COLO829 (cell line): ENCODE measurements around the gene VPS35L.

Source experiments
- DNase-seq: peaks from one replicate; pipeline ENCODE4 v3.0.0; 2012; ENCODE audit warnings: low spot score

VPS35L gene

DNA sequence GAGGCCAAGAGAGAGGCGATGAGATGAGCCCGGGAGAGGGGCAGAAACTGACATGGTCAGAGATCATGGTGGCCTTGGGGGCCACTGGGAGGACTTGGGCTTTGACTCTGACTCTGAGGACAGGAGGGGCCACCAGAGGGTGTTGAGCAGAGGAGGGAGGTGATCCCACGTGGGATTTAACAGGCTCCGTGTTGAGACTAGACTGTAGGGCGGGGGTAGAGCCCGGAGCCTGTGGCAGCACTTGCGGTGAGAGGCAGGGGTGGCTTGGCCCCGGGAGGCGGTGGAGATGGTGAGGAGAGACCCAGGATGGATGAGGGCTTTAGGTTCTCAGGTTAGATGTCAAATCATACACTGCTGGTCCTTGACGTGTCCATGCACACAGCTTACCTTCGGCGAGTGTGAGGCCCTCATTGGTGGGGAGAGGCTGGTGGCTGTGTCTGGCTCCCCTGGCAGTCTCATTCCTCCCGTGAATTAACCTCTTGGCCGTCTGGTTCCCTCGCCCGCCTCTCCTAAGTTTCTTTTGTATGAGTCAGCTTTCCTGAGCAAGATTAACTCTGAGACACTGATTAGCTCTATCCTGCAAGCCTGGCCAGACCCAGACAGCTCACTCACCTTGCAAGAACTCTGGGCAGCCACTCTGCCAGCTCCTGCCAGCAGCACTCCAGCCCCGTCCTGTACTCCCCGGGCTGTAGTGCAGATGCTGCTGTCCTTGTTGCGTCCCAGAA, 39.7 kb downstream of the VPS35L start:
- no peak for DNase-seq

DNA sequence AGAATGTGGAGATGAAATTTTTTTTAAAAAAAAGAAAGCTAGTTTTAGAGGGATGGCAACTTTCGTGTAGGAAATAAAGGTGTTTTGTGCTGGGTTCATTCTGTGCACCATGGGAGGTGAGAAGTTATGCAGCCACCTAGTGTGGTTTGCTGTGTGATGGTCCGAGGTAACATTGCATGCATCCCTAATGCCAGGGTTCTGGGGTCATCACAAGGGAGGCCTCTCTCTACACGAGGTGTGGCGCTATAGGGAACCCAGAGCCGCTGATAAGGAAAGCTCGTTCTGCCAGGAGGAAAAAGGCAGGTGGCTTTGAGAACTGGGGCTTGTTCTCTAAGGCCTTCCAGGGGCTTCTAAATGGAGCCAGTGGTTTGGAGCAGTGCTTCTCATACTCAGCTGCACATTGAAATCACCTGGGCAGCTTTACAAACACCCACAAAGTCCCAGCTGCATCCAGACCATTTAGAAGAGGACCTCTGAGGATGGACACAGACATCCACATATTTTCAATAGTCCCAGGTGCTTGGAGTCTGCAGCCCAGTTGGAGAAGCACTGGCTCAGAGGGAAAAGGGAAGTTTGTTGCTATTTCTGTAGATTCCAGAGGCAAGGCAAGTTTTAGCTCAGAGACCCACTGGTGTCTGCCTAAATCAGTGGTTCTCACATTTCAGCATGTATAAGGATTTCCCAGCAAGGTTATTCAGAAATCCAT, 43.5 kb downstream of the VPS35L start:
- DNase-seq, result no peak

DNA sequence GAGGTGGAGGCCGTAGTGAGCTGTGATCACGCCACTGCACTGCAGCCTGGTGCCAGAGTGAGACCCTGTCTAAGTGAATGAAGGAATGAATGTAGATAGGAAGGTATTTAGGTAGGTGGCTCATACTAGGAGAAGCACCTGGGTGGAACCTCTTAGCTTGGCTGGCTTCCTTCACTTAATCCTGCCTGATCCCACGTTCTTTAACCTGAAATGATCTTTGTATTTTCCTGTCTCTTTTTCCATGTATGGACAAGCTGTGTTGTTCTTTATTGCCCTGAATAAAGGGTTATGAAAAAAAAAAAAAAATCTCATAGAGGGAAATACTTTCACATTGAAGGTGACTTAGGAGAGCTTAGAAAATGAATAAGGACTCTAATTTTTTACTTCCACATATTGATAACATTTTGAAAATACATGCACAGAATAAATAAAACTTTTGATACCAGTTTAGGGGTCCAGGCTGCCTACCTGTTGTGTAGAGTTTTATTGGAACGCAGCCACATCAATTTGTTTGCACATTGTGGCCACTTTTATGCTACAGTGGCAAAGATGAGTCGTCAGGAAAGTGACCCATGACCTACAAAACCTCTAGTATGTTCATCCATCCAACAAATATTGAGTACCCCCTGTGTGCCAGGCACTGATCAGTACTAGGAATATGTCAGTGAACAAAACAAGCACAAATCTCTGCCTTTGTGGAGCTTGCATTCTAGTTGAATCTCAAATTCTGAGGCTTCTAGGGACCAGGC, 44.6 kb downstream of the VPS35L start:
- DNase-seq, result no peak

DNA sequence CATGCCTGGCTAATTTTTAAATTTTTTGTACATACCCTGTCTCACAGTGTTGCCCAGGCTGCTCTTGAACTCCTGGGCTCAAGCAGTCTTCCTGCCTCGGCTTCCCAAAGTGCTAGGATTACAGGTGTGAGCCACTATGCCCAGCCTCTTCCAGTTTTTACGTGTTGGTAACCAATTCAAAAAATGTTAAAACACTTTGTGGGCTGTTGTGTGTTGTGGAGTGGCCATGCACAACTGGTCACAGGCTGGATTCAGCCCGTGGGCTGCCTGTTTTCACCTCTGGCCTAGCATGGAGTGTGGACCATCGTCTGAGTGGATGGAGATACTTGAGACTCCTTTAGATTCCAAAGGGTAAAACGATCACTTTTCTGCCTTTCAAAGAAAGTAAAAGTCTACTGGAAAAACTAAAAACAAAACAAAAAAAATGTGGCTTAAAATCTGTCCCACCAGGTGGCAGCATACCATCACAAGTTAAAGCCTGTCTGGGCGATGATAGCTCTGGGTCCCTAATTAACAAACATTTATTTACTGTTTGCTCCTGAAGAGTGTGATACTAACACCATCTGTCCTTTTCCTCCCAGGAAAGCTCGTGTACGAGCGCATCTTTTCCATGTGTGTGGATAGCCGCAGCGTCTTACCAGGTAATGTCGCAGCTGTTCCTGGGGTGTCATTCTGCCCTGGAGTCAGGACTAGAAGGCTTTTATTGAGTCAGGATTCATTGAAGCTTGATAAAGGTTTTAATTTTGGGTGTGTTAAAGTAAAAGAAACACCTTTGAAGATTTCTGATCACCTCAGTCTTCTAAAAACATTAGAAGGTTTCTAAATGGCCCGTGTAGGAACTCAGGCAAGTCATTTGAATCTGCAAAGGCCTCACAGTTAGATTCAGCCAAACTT, 45.8 kb downstream of the VPS35L start:
- DNase-seq, result peak; percentile 40

DNA sequence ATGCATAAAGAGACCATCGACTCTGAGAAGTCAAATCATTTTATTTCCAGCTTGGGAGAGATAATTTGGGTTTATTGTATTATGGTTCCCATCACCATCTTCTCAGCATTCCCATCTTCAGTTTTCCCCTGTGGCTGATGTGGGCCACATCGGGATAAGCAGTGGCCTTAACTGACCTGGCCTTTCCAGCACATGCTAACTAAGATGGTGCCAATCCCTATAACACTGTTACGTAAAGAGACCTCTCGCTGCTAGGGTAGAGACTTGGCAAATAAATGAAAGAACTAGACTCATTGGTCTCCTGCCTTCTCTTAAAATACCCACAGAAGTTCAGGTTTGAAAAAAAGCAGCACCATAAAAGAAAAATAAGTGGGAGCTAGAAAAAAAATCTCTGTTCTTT, 49.4 kb downstream of the VPS35L start:
- no peak for DNase-seq

DNA sequence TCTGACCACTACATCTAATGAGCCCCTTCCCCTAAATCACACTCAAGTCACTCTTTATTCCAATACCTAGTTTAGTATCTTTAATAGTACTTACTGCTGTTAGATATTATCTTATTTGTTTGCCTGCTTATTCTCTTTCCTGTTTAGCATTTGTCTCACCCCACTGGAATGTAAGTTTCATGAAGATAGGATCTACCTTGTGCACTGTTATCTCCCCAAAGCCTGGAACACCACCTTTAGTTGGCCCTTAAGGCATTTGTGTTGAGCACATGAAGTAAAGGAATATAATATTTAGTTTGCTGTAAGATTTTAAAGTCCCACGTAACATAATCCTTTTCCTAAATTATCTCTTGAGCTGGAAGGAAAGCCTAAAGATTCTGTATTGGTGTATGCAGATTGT, 50.2 kb downstream of the VPS35L start:
- DNase-seq, result no peak

DNA sequence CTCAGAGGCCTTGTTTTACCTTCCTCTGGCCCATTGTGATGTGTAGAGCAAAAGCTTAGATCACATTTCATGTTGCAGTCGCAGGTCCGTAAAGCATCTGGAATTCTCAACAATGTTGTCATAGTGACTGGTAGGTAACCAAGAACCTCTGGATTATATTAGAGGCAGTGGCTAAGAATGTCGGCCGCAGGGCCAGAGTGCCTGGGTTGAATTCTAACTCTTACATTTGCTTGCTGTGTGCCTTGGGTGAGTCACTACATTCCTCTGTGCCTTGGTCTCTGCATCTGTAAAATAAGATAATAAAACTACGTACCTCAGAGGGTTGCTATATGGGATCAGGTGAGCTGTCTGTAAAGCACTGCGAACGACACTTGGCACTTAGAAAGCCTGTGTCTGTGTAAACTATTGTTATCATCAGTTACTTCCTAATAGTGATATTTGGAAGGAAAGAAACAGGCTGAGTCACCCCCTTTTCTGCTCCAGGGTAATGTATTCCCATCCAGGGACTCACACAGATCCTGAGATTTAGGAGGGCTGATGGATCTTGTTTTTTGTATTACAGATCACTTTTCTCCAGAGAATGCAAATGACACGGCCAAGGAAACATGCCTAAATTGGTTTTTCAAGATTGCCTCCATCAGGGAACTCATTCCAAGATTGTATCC, 52.2 kb downstream of the VPS35L start:
- DNase-seq, result no peak

DNA sequence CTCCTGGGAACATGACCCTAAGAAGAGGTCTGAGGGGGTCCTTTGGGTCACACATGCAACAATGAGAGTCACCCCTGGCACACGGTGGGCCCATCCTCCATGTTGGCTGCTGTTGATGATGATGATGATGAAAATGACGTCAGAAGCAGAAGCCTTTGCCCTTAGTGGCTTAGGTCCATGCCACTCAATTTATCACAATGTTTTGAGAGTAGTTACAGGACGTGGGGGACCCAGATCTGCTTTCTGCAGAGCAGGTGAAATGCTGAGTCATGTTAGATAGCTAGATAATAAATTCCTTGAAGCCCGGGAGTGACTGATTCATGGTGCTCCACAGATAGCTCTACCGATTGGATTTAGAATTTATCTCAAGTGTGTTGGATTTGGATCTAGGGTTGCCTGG, 53.9 kb downstream of the VPS35L start:
- DNase-seq, result no peak

DNA sequence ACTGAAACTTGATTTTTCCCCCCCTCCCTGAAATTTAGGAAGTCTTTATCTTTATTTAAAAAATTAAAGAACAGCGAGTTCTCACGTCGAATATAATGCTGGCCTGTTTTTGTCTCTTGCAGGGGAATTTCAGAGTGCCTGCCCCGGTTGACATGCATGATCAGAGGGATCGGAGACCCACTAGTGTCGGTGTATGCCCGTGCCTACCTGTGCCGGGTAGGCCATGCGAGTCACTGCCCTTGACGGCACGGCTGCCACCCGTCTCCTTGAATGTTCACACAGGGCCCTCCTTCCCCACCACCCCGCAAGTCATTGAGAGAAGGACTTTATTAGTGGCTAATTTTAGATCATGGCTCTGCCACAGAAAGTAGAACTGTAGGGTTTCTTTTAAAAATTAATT, 54.7 kb downstream of the VPS35L start:
- DNase-seq, result no peak

DNA sequence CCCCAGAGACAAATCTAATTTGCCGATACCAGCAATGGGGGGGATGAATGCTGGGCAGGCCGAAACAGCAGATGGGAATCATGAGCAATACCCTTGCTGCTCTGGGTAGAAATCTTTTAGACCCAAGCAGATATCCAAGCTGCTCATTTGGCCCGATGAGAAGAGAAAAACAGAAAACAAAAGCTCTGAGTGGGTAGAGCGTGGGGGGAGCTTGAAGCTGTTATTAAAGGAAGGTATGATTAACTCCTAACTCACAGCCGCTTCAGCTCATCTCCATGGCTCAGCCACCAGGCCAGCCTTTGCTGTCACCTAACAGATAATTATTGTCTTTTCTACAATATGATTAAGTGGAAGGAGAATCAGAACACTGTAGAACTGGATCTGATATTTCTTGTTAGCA, 58.3 kb downstream of the VPS35L start:
- no peak for DNase-seq

DNA sequence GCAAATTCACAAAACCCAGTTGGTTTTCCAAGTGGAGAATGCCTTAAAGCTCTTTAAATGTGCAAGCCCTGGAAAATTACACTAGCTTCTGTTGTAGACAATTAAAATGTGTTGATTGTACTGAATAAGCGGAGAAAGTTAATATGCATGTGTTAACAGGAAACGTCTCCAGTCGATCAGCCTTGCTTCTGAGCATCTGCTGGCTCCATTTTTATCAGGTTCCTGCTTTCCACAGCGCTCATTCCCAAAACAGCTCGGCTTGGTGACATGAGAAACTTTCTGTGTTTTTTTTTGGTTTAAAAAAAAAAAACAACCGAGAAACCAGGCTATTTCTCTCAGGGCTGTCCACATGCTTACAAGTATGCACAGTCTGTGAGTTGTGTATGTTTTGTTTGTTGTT, 60.7 kb downstream of the VPS35L start:
- no peak for DNase-seq

DNA sequence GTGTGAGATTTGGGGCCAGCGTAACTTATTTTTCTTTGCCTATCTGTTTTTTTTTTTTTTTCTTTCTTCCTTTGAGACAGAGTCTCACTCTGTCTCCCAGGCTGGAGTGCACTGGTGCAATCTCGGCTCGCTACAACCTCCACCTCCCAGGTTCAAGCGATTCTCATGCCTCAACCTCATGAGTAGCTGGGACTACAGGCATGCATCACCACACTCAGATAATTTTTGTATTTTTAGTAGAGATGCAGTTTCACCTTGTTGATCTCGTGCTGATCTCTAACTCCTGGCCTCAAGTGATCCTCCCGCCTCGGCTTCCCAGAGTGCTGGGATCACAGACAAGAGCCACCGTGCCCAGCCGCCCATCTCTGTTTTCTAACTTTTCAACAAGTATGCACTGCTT, 63.4 kb downstream of the VPS35L start:
- no peak for DNase-seq

DNA sequence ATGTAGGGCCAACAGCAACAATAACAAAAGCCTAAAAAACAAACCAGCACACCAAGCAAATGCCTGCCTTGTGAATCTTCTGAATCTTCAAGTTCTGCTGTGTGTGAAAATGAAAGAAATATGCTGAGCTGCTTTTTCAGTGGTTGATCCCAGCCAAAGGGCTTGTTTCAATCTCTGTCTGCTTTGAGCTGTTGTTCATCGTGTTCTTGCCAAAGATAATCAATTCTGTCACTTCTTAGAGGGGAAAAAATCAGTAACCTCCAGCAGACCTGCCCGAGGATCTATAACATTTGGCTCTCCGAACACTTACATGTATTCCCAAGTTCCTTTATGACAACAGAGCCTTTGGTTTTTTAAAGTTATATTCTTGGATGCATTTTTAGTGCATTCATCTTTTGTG, 65.9 kb downstream of the VPS35L start:
- no peak for DNase-seq

DNA sequence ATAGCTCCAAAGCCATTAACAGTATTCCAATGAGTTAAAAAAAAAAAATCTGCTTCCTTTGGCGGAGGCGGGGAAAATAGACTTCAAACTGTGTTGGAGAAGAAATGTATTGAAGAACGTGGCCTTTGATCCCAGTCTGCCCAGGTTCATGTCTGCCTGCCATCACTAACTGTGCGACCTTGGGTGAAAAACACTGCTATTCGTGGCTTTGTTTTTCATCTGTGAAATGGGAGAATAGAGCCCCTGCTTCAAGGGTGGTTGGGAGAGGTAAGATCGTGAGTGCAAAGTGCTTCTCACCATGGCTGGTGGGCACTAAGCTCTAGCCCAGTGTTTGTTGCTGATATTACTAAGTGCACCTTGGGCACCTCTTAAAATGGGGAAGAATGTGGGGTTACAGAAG, 69.5 kb downstream of the VPS35L start:
- no peak for DNase-seq

DNA sequence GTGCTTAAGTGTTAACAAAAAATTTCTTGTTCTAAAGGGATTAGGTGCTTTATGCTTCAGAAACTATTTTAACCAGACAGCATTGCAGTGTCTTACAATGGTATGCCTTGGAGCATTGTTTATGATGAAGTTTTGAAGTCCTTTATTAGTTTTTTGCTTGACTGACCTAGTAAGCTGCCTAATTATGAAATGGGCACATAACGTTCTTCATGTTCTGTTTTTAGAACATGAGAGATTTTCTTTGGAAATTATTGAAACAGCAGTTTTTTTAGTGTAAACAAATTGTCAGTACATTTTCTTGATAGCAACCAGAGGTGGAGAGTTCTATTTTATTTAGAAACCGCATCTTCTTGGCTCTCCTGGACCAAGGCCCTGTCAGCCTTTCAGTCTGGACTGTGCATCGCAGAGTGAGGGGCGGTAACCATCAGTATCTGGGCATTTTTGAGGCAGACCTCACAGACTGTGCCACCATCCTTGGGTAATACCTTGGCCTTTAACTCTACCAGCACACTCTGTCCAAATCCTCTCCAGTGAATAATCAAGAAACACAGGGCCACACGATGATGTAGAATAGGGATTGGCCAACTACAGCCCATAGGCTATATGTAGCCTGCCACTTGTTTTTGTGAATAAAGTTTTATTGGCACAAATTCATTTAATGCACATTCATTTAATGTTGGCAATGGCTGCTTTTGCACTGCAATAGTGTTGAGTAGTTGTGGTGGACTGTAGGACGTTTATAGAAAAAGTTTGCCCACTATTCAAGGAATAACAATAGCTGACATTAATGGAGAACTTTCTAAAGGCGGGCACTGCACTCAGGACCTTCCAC, 81.1 kb downstream of the VPS35L start:
- no peak for DNase-seq

DNA sequence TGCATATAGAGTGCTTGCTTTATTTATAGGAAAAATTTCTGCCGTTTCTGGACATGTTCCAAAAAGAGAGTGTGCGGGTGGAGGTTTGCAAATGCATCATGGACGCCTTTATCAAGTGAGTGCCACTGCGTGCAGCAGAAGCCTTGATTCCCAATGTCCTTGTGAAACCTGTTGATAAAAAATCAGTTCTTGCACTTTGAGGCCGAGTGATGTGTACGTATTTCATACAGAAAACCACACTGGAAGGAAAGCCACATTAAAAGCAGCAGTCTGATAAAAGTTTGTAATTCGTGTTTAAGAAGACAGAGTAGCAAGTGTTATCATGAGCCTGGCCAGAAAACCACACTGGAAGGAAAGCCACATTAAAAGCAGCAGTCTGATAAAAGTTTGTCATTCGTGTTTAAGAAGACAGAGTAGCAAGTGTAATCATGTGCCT, 84.5 kb downstream of the VPS35L start:
- no peak for DNase-seq

DNA sequence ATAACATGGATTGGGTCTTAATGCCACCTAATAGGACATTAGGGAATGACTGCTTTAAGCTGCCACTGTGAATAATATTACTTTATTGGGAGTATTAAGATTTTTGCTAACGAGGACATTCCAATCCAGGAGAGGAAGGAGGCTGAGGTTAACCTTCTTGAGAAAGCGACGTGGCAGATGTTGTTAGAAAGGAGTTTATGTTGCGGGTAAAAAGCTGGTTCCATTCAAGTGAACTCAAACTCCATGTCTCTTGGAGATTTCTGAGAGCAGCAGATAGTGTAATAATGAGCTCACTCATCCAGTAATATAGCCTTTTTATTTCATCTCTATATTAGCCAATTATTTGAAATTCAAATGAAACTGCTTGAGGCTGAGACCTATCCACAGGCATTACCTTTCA, 87.0 kb downstream of the VPS35L start:
- DNase-seq, result no peak

DNA sequence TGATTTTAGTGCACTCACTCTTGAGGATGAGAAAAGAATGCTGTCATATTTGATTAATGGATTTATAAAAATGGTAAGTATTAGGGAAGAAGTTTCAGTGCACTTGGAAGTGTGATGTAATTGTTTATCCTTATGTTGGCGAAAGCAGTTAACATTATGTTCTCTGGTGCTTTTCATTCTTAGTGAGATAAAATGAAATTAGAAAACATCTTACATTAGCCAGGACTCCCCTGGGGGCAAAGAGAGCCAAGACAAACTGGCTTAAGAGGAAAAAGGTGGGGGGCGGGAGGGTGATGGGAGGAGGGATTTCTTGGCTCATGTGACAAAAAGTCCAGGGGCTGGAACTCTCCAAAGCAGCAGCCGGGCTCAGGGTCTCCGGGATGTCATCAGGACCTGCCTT, 89.4 kb downstream of the VPS35L start:
- no peak for DNase-seq

DNA sequence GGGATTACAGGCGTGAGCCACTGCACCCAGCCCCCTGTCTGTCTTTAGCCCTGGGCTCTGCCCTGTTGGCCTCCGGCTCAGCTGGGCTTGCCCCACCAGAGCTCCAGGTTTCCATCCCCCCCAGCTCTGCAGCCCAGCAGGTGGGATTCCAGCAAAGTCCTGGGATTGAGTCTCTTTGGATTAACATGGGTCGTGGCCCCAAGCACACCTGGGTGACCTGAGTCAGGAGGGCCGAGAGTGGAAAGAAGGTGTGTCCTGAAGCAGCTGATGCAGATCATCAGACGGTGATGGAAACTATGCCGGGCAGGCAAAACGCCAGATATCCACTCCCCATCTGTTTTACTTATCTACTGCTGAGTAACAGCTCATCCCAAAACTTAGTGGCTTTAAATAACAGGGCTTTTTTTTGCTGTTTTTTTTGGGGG, 90.1 kb downstream of the VPS35L start:
- no peak for DNase-seq

DNA sequence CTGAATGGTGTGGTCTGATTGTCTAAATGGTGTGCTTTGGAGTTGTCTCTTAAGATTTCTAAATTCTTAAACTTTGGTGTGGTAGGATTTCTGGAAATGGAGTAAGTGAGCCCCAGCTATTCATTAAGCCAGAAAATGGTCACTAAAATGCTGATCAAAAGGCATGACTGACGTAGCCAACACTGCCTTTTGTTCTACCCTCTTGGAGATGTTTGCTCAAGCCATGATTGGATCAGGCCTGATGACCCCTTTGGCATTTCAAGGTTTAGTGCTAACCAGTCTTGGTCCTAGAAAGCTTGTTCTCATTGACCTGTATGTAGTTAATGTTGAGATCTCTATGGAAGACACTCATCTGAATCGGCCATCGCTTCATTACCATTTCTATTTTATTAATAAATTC, 94.5 kb downstream of the VPS35L start:
- no peak for DNase-seq

DNA sequence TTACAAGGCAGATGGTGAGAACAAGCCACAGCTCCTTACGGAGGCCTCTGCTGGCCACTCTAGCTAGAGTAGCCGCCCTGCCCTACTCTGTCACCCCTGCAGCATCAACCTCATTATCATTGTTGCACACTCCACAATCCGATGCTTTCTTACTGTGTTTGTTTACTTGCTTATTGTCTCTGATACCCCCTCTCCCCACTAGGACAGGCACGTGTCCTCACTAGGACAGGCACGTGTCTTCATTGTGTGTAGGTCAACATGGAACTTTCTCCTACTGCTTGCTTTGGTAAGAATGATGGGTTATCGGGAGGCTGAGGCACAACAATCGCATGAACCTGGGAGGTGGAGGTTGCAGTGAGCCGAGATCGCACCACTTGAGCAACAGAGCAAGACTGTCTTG, 98.6 kb downstream of the VPS35L start:
- DNase-seq, result no peak
